Measurements from ENCODE around the gene SDK1. TPM values are rescaled to one million over a fixed set of nuclear protein-coding genes. Genes with fewer than 3 reads are reported as not detected.

Gene SDK1
- total RNA-seq, 3 donors from 2014 or later (not counting 1 experiment from before 2014, with no cell fraction given), result 0.05 to 0.11 TPM; not detected in 1

- intact Hi-C loops (cut with micrococcal nuclease), result no loop called here
- H3K27me3 ChIP-seq (ENCODE audit: control insufficient read depth, insufficient read depth, low read length), result no peaks in the 10 kb centered on the region
- TF ChIP-seq, protein P1, sequence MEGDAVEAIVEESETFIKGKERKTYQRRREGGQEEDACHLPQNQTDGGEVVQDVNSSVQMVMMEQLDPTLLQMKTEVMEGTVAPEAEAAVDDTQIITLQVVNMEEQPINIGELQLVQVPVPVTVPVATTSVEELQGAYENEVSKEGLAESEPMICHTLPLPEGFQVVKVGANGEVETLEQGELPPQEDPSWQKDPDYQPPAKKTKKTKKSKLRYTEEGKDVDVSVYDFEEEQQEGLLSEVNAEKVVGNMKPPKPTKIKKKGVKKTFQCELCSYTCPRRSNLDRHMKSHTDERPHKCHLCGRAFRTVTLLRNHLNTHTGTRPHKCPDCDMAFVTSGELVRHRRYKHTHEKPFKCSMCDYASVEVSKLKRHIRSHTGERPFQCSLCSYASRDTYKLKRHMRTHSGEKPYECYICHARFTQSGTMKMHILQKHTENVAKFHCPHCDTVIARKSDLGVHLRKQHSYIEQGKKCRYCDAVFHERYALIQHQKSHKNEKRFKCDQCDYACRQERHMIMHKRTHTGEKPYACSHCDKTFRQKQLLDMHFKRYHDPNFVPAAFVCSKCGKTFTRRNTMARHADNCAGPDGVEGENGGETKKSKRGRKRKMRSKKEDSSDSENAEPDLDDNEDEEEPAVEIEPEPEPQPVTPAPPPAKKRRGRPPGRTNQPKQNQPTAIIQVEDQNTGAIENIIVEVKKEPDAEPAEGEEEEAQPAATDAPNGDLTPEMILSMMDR (IDR thresholded peaks at IDR 0.05), result no peak
- no peaks in the 10 kb centered on the region for H3K36me3 ChIP-seq (ENCODE audit: control insufficient read depth, insufficient read depth, low read length)
- no peak overlapping the region for H3K4me3 ChIP-seq (ENCODE audit: low read length)
- Mint-ChIP-seq H3K9me3 (no peaks in the 10 kb centered on the region), H3K27ac (no peak overlapping the region), H3K4me3 (no peak overlapping the region), H3K36me3 (no peaks in the 10 kb centered on the region), H3K27me3 (ENCODE audit: low read depth in 2 of 2) (peaks cover 4 to 43% of the 10 kb centered on the region in 2 donors), H3K4me1 (no peaks in the 10 kb centered on the region)
- no peak overlapping the region for H3K27ac ChIP-seq (ENCODE audit: low read length)
- DNase-seq, result no peak
- H3K9me3 ChIP-seq (ENCODE audit: control insufficient read depth, insufficient read depth, low read length), result no peaks in the 10 kb centered on the region
- ATAC-seq, result no peak
- H3K4me1 ChIP-seq (ENCODE audit: control insufficient read depth, insufficient read depth, low read length), result no peaks in the 10 kb centered on the region
Observed at GRCh38 chr7:3493499-3493898, 192.4 kb downstream of the SDK1 start.

DNA sequence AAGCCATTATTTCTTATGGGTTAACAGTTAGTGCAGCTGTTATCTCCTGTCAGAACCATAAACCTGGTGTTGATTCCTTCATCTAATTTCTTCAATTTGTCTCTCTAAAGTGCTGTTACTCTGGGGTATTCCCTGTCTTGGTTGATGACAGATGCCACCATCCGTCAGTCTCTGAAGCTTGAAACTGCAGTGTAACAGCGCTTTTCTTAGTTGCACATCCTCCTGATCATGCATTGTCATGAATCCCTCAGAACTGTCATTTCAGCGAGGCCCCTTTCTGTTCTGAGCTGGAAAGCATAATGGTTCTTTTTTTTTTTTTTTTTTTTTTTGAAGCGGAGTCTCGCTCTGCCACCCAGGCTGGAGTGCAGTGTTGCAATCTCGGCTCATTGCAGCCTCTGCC is 193.9 kb downstream of the SDK1 start:
- Mint-ChIP-seq H3K9me3 (peaks cover 2 to 5% of the 10 kb centered on the region in 2 donors), H3K4me3 (no peak overlapping the region), H3K27ac (no peak overlapping the region), H3K4me1 (no peaks in the 10 kb centered on the region), H3K27me3 (ENCODE audit: low read depth in 2 of 2) (peaks cover 7 to 43% of the 10 kb centered on the region in 2 donors), H3K36me3 (no peaks in the 10 kb centered on the region)
- Histone ChIP-seq H3K36me3 (ENCODE audit: control insufficient read depth, insufficient read depth, low read length) (no peaks in the 10 kb centered on the region), H3K4me1 (ENCODE audit: control insufficient read depth, insufficient read depth, low read length) (no peaks in the 10 kb centered on the region), H3K9me3 (ENCODE audit: control insufficient read depth, insufficient read depth, low read length) (peaks cover 2% of the 10 kb centered on the region), H3K27me3 (ENCODE audit: control insufficient read depth, insufficient read depth, low read length) (no peaks in the 10 kb centered on the region), H3K4me3 (ENCODE audit: low read length) (no peak overlapping the region), H3K27ac (ENCODE audit: low read length) (no peak overlapping the region)
- intact Hi-C loops (cut with micrococcal nuclease), result no loop called here
- 90% methylated on average over 6 of the region's 6 CpGs for WGBS (ENCODE audit: insufficient coverage)
- DNase-seq, result peak in 1 of 2 donors; percentile 7
- TF ChIP-seq, protein P1 (IDR thresholded peaks at IDR 0.05), result no peak
- no peak for ATAC-seq

DNA sequence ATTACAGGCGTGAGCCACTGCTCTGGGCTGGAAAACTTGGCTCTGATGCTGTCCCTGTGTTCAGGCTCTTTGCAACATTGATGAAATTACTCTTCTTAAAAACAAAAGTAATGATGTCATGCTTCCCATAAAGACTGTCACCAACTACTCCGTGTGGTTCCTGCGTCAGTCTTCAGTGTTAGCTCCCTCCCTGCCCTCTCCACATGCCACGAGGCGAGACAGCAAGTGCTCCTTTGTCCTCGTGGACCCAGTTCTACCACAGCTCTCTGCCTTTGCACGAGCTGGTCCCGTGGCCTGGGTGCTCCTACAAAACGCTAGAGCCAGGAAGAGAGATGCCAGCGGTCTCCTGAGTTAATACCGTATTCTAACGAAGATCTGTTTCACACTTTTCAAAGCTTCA is 194.5 kb downstream of the SDK1 start:
- DNase-seq (no peak), ATAC-seq (no peak)
- H3K4me1 ChIP-seq (ENCODE audit: control insufficient read depth, insufficient read depth, low read length), result no peaks in the 10 kb centered on the region
- peaks cover 2% of the 10 kb centered on the region for H3K9me3 ChIP-seq (ENCODE audit: control insufficient read depth, insufficient read depth, low read length)
- TF ChIP-seq, protein P1 (IDR thresholded peaks at IDR 0.05), result no peak
- no peak overlapping the region for H3K27ac Mint-ChIP-seq
- H3K4me3 Mint-ChIP-seq, result no peak overlapping the region
- intact Hi-C loops (cut with micrococcal nuclease), result no loop called here
- peaks cover 2 to 7% of the 10 kb centered on the region in 2 donors for H3K9me3 Mint-ChIP-seq
- H3K4me1 Mint-ChIP-seq, result no peaks in the 10 kb centered on the region
- no peaks in the 10 kb centered on the region for H3K36me3 Mint-ChIP-seq
- H3K27me3 ChIP-seq (ENCODE audit: control insufficient read depth, insufficient read depth, low read length), result peaks cover 3% of the 10 kb centered on the region
- WGBS (ENCODE audit: insufficient coverage), result 81% methylated on average over 12 of the region's 12 CpGs
- no peaks in the 10 kb centered on the region for H3K36me3 ChIP-seq (ENCODE audit: control insufficient read depth, insufficient read depth, low read length)
- no peak overlapping the region for H3K27ac ChIP-seq (ENCODE audit: low read length)
- H3K4me3 ChIP-seq (ENCODE audit: low read length), result no peak overlapping the region
- H3K27me3 Mint-ChIP-seq (ENCODE audit: low read depth in 2 of 2), result peaks cover 7 to 43% of the 10 kb centered on the region in 2 donors

DNA sequence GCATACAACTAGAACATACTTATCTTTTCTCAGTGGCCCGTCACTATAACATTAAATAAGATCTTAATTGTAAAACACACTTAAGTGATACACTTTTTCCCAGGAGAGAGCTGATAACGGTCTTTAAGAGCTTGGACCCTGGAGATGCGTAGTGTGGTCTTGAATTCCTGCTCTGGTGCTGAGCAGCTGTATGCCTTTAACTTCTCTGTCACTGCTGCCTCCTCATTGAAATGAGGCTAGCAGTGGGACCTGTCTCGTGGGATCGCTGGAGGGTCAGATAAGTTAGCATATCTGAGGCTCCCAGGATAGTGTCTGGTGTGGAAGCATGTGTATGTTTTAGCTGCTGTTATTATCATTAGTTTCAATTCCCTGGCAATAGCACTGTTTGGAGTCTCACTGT is 194.9 kb downstream of the SDK1 start:
- H3K27me3 Mint-ChIP-seq (ENCODE audit: low read depth in 2 of 2), result peaks cover 7 to 47% of the 10 kb centered on the region in 2 donors
- H3K4me1 Mint-ChIP-seq, result no peaks in the 10 kb centered on the region
- WGBS (ENCODE audit: insufficient coverage), result 87% methylated on average over 5 of the region's 5 CpGs
- H3K36me3 Mint-ChIP-seq, result no peaks in the 10 kb centered on the region
- Histone ChIP-seq H3K9me3 (ENCODE audit: control insufficient read depth, insufficient read depth, low read length) (peaks cover 2% of the 10 kb centered on the region), H3K36me3 (ENCODE audit: control insufficient read depth, insufficient read depth, low read length) (no peaks in the 10 kb centered on the region), H3K4me3 (ENCODE audit: low read length) (no peak overlapping the region), H3K27ac (ENCODE audit: low read length) (no peak overlapping the region), H3K4me1 (ENCODE audit: control insufficient read depth, insufficient read depth, low read length) (no peaks in the 10 kb centered on the region), H3K27me3 (ENCODE audit: control insufficient read depth, insufficient read depth, low read length) (peaks cover 3% of the 10 kb centered on the region)
- no peak overlapping the region for H3K27ac Mint-ChIP-seq
- ATAC-seq, result no peak
- no peak for DNase-seq
- H3K9me3 Mint-ChIP-seq, result peaks cover 2 to 11% of the 10 kb centered on the region in 2 donors
- H3K4me3 Mint-ChIP-seq, result no peak overlapping the region
- intact Hi-C loops (cut with micrococcal nuclease), result no loop called here
- TF ChIP-seq, protein P1 (IDR thresholded peaks at IDR 0.05), result no peak
